A549 (cell line): ENCODE results near the gene ATP1B1. TPM values are rescaled to one million over a fixed set of nuclear protein-coding genes. Genes with fewer than 3 reads are reported as not detected.

ENCODE experiments used
- ATAC-seq, 2 experiments: fragments of 200-7000 bp in 1 of 2; fragments of >200 bp in 1 of 2; cut with Nextera tagmentation in 1 of 2; cut with Tn5 transposase in 1 of 2; 3 replicates each; pipeline versions ENCODE4 v1.8.0 to v1.9.1; 2018 to 2020; ENCODE audit warnings: mild to moderate bottlenecking in 1 of 2, moderate library complexity in 1 of 2
- CTCF ChIA-PET: fragments of 300-600 bp; sonication (Branson Sonifier 250); formaldehyde crosslinking; extraction: SDS; loops from one replicate; lab custom pipeline; 2021; ENCODE audit warnings: antibody characterized with exemption, inconsistent platforms; lab: Yijun Ruan, JAX
- POLR2A ChIA-PET: fragments of 350-600 bp; formaldehyde crosslinking; extraction: SDS; loops from one replicate; lab custom pipeline; 2021; ENCODE audit warnings: antibody characterized with exemption, inconsistent platforms; lab: Yijun Ruan, JAX
- DNase-seq, 2 experiments: peaks; one replicate each; pipeline versions ENCODE4 v3.0.0 to v3.0.0-alpha.2; 2011 to 2016; ENCODE audit warnings: low read depth in 1 of 2, low spot score in 1 of 2
- FAIRE-seq: peaks from 2 replicates; lab custom pipeline; 2011; peaks lifted over from hg19 to GRCh38; lab: Jason Lieb, UNC
- H3K27ac ChIP-seq, 2 experiments: fragments of >200 bp; sonication (Bioruptor Twin); formaldehyde crosslinking; 3 replicates each; pipeline ENCODE4 v1.5.1; 2016 to 2017
- H3K4me1 ChIP-seq: fragments of >200 bp; sonication (Bioruptor Twin); formaldehyde crosslinking; 3 replicates; pipeline ENCODE4 v1.6.1; 2016
- H3K4me2 ChIP-seq: fragments of >200 bp; sonication (Bioruptor Twin); formaldehyde crosslinking; 3 replicates; pipeline ENCODE4 v1.6.1; 2016
- H3K4me3 ChIP-seq: fragments of >200 bp; sonication (Bioruptor Twin); formaldehyde crosslinking; 3 replicates; pipeline ENCODE4 v1.5.1; 2016
- H3K9me3 ChIP-seq: fragments of >200 bp; sonication (Bioruptor Twin); formaldehyde crosslinking; 3 replicates; pipeline ENCODE4 v1.6.1; 2016
- BHLHE40 ChIP-seq: IDR thresholded peaks from 2 replicates; pipeline ENCODE4 v1.6.1; 2012; ENCODE audit warnings: low read depth, low read length, inconsistent platforms
- CBX8 ChIP-seq: fragments of 200-600 bp; sonication (generic); IDR thresholded peaks from 2 replicates; pipeline ENCODE4 v1.6.1; 2016
- CHD2 ChIP-seq: fragments of 150-350 bp; IDR thresholded peaks from 2 replicates; pipeline ENCODE4 v1.6.1; 2014; ENCODE audit warnings: low read length; ENCODE audit not compliant: partially characterized antibody
- EHMT2 ChIP-seq: fragments of 200-600 bp; sonication (generic); IDR thresholded peaks from 2 replicates; pipeline ENCODE4 v1.6.1; 2016; ENCODE audit warnings: antibody characterized with exemption, low read depth, mild to moderate bottlenecking, moderate library complexity
- FOSB ChIP-seq: fragments of 250-450 bp; sonication (Bioruptor Pico); IDR thresholded peaks from 2 replicates; pipeline ENCODE4 v1.5.0; 2020; ENCODE audit warnings: mild to moderate bottlenecking, moderate library complexity
- FOSL2 ChIP-seq, 2 experiments: fragments of 450-650 bp in 1 of 2; fragments of >200 bp in 1 of 2; sonication (Bioruptor Twin) in 1 of 2; formaldehyde crosslinking; IDR thresholded peaks; 2 replicates each; pipeline versions ENCODE4 v1.5.0 to v1.6.1; 2016 to 2020; ENCODE audit warnings: mild to moderate bottlenecking in 1 of 2, moderate library complexity in 1 of 2
- FOXS1 ChIP-seq: fragments of 250-450 bp; sonication (Bioruptor Pico); IDR thresholded peaks from 2 replicates; pipeline ENCODE4 v1.5.0; 2020; ENCODE audit warnings: mild to moderate bottlenecking, moderate library complexity
- JUN ChIP-seq, 2 experiments: fragments of >200 bp; sonication (Bioruptor Twin); formaldehyde crosslinking; IDR thresholded peaks; 2 replicates in 1 of 2; 3 replicates in 1 of 2; pipeline ENCODE4 v1.6.1; 2016 to 2017
- KDM5A ChIP-seq: fragments of 200-600 bp; sonication (generic); IDR thresholded peaks from 2 replicates; pipeline ENCODE4 v1.6.1; 2016; ENCODE audit warnings: antibody characterized with exemption, mild to moderate bottlenecking
- MAZ ChIP-seq: fragments of 150-350 bp; IDR thresholded peaks from 2 replicates; pipeline ENCODE4 v1.6.1; 2014; ENCODE audit warnings: antibody characterized with exemption, low read depth, low read length, borderline replicate concordance
- MYC ChIP-seq: IDR thresholded peaks from 2 replicates; pipeline ENCODE4 v1.6.1; 2012; ENCODE audit warnings: mild to moderate bottlenecking, inconsistent platforms, low read length, improper control_type of control experiment, borderline replicate concordance
- POLR2AphosphoS2 ChIP-seq: conservative IDR thresholded peaks from 2 replicates; pipeline ENCODE4 v1.6.1; 2012; ENCODE audit warnings: low read length, improper control_type of control experiment, inconsistent platforms
- RAD21 ChIP-seq, 2 experiments: fragments of >200 bp in 1 of 2; sonication (Bioruptor Twin) in 1 of 2; formaldehyde crosslinking in 1 of 2; IDR thresholded peaks in 1 of 2; conservative IDR thresholded peaks in 1 of 2; 2 replicates in 1 of 2; 3 replicates in 1 of 2; pipeline ENCODE4 v1.6.1; 2012 to 2018; ENCODE audit warnings: inconsistent platforms in 1 of 2
- TFCP2L1 ChIP-seq: fragments of 250-450 bp; sonication (Bioruptor Pico); IDR thresholded peaks from 2 replicates; pipeline ENCODE4 v1.5.0; 2021; ENCODE audit warnings: mild to moderate bottlenecking
- ZSCAN20 ChIP-seq: fragments of 250-450 bp; sonication (Bioruptor Pico); IDR thresholded peaks from 2 replicates; pipeline ENCODE4 v1.8.0; 2022; ENCODE audit warnings: mild to moderate bottlenecking, moderate library complexity
- WGBS: methylation state at CpG from one replicate; pipeline ENCODE4 v1.1.6; 2017; ENCODE audit errors: missing lambda C conversion rate; 5-methylcytosine and 5-hydroxymethylcytosine counted together
- polyA plus RNA-seq, 4 experiments: library from polyadenylated mRNA; depleted of rRNA in 3 of 4; stranded (reverse); fragments of >200 nt; fragmentation: RNase III in 1 of 4; extraction: RNeasy Plus Mini Kit Qiagen cat#74134 plus additional on column Dnase treatment in 1 of 4; gene quantifications; 2 replicates in 3 of 4; 3 replicates in 1 of 4; pipeline ENCODE4 v1.2.3, GENCODE V29; 2011 to 2017
- TF ChIP-seq, protein P1 (sequence below): fragments of >200 bp; sonication (Bioruptor Twin); formaldehyde crosslinking; IDR thresholded peaks from 2 replicates; pipeline ENCODE4 v1.6.1; 2016
- TF ChIP-seq, protein P2 (sequence below): IDR thresholded peaks from 2 replicates; pipeline ENCODE4 v1.6.1; 2012
- TF ChIP-seq, protein P3 (sequence below): IDR thresholded peaks from 2 replicates; pipeline ENCODE4 v1.6.1; 2012
- TF ChIP-seq, protein P4 (sequence below): fragments of 250-450 bp; sonication (Bioruptor Pico); IDR thresholded peaks from 2 replicates; pipeline ENCODE4 v1.5.0; 2020; ENCODE audit warnings: low read depth, mild to moderate bottlenecking, moderate library complexity
- TF ChIP-seq, protein P5 (sequence below): fragments of 200-600 bp; sonication (generic); IDR thresholded peaks from 2 replicates; pipeline ENCODE4 v1.6.1; 2016; ENCODE audit warnings: antibody characterized with exemption, mild to moderate bottlenecking, moderate library complexity
- TF ChIP-seq, protein P6 (sequence below): fragments of 250-450 bp; sonication (Bioruptor Pico); IDR thresholded peaks from 2 replicates; pipeline ENCODE4 v1.5.0; 2021; ENCODE audit warnings: mild to moderate bottlenecking, moderate library complexity, borderline replicate concordance

The ATP1B1 gene
- polyA plus RNA-seq, 2 of the 4 experiments (the other 2 are of a cell fraction) = 303 to 377 TPM

DNA sequence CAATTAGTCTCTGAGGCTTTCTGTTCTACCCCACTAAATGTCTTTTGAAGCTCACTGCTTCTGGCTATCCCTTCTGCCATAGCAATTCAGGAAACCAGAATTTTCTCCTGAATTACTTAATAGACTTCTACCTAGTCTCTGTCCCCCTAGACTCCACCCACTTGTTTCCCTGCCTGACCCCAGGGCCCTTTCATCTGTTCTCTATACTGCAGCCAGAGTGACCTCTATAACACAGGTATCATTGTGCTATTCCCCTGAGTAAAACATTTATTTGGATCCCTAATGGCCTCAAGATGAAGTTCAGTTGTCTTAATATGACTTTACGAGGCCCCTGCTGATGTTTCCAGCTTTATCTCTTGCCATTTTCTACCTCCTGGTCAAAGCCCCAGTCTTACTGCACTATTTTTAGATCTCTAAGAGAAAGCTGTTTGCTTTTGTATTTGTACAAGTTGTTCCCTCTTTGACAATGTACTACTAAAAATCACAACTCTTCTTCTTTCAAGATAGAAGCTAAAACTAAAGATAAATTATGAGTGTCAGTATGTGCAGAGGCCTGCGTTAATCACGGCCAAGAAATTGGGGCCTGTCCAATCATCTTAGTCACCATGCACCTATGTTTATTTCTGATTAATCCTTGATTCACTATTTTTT lies 54.5 kb downstream of the ATP1B1 start:
- no peak for DNase-seq
- Histone ChIP-seq H3K4me3 (no peak overlapping the region), H3K27ac (peak overlapping the region; percentile 13 to 57; a peak in 5 of 6 replicates), H3K4me1 (peaks cover 35% of the 10 kb centered on the region), H3K9me3 (no peaks in the 10 kb centered on the region), H3K4me2 (peak overlapping the region; percentile 14)
- POLR2A ChIA-PET = no interaction called here
- WGBS = 41% methylated on average over 3 of the region's 3 CpGs
- CTCF ChIA-PET = interaction anchor here (1.2 kb wide), 1 partner anchor 53 kb away, joined by 3 read pairs; no protein-coding TSS in a partner anchor
- TF ChIP-seq TFCP2L1 (CRISPR knock-in tag) (no peak), ZSCAN20 (CRISPR knock-in tag) (no peak), KDM5A (no peak), CHD2 (no peak), EHMT2 (no peak), FOSL2 (IDR thresholded peaks at IDR 0.05) (no peak), FOSL2 (CRISPR knock-in tag; IDR thresholded peaks at IDR 0.05) (no peak), RAD21 (conservative IDR thresholded peaks at IDR 0.05 in 1 of 2, IDR thresholded peaks at IDR 0.05 in 1 of 2) (no peak)
- TF ChIP-seq, protein P1, sequence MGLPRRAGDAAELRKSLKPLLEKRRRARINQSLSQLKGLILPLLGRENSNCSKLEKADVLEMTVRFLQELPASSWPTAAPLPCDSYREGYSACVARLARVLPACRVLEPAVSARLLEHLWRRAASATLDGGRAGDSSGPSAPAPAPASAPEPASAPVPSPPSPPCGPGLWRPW = no peak
- TF ChIP-seq, protein P2, sequence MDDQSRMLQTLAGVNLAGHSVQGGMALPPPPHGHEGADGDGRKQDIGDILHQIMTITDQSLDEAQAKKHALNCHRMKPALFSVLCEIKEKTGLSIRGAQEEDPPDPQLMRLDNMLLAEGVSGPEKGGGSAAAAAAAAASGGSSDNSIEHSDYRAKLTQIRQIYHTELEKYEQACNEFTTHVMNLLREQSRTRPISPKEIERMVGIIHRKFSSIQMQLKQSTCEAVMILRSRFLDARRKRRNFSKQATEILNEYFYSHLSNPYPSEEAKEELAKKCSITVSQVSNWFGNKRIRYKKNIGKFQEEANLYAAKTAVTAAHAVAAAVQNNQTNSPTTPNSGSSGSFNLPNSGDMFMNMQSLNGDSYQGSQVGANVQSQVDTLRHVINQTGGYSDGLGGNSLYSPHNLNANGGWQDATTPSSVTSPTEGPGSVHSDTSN = no peak
- TF ChIP-seq, protein P3, sequence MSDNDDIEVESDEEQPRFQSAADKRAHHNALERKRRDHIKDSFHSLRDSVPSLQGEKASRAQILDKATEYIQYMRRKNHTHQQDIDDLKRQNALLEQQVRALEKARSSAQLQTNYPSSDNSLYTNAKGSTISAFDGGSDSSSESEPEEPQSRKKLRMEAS = no peak
- ATAC-seq = peak in 1 of 2 experiments; percentile 21; a peak in 1 of 6 replicates
- FAIRE-seq = peak; percentile 73

DNA sequence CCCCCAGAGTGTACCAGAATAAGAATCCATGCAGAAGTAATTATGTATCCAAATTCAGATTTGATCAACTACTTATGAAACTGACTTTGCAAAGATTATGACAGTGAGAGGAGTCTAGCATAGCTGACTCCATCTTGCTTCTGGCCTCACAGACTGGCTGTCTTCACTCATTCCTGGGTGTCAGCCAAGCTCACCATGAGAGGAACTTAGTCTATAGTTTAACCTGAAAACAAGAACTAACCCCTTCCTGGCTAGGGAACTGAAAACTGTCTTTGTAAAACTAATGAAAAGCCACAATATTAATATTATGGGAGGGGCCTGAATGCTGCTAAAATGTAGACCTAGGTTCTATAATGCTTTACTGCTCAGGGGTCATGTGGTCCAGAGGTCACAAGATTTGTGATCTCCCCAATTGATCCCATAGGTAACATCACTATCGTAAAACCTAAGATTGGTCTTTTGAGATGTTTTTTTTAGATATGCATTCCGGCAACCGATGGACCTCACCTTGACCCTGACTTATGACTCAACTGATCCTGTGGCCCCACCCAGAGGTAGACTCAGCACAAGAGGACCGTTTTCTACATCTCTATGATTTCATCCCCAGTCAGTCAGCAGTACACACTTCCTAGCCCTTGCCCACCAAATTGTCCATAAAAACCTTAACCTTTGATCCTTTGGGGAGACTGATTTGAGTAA lies 55.2 kb downstream of the ATP1B1 start:
- Histone ChIP-seq H3K4me3 (no peak overlapping the region), H3K9me3 (no peaks in the 10 kb centered on the region), H3K4me2 (peak overlapping the region; percentile 14), H3K4me1 (peaks cover 30% of the 10 kb centered on the region), H3K27ac (peak overlapping the region; percentile 13 to 57; a peak in 5 of 6 replicates)
- ChIA-PET CTCF (interaction anchor here (0.6 kb wide), 1 partner anchor 172 kb away, joined by 3 read pairs; no protein-coding TSS in a partner anchor), POLR2A (no interaction called here)
- ATAC-seq = peak; percentile 67 to 69; a peak in 4 of 6 replicates
- no peak for FAIRE-seq
- peak in 1 of 2 experiments; percentile 18 for DNase-seq
- WGBS = 55% methylated on average over 4 of the region's 4 CpGs
- TF ChIP-seq JUN (IDR thresholded peaks at IDR 0.05) = no peak
- TF ChIP-seq, protein P3 = 0 out of 2 replicates have a peak, but pooled peaks have one; percentile 14
- no peak for TF ChIP-seq MYC
- no peak for TF ChIP-seq MAZ
- TF ChIP-seq POLR2AphosphoS2 = no peak
- TF ChIP-seq, protein P4, sequence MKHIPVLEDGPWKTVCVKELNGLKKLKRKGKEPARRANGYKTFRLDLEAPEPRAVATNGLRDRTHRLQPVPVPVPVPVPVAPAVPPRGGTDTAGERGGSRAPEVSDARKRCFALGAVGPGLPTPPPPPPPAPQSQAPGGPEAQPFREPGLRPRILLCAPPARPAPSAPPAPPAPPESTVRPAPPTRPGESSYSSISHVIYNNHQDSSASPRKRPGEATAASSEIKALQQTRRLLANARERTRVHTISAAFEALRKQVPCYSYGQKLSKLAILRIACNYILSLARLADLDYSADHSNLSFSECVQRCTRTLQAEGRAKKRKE = peak; percentile 68; the same call in 1 of the 2 replicates
- TF ChIP-seq CBX8 = no peak
- peak; percentile 32 to 38; a peak in 3 of 5 replicates for TF ChIP-seq RAD21 (conservative IDR thresholded peaks at IDR 0.05 in 1 of 2, IDR thresholded peaks at IDR 0.05 in 1 of 2)
- TF ChIP-seq, protein P5, sequence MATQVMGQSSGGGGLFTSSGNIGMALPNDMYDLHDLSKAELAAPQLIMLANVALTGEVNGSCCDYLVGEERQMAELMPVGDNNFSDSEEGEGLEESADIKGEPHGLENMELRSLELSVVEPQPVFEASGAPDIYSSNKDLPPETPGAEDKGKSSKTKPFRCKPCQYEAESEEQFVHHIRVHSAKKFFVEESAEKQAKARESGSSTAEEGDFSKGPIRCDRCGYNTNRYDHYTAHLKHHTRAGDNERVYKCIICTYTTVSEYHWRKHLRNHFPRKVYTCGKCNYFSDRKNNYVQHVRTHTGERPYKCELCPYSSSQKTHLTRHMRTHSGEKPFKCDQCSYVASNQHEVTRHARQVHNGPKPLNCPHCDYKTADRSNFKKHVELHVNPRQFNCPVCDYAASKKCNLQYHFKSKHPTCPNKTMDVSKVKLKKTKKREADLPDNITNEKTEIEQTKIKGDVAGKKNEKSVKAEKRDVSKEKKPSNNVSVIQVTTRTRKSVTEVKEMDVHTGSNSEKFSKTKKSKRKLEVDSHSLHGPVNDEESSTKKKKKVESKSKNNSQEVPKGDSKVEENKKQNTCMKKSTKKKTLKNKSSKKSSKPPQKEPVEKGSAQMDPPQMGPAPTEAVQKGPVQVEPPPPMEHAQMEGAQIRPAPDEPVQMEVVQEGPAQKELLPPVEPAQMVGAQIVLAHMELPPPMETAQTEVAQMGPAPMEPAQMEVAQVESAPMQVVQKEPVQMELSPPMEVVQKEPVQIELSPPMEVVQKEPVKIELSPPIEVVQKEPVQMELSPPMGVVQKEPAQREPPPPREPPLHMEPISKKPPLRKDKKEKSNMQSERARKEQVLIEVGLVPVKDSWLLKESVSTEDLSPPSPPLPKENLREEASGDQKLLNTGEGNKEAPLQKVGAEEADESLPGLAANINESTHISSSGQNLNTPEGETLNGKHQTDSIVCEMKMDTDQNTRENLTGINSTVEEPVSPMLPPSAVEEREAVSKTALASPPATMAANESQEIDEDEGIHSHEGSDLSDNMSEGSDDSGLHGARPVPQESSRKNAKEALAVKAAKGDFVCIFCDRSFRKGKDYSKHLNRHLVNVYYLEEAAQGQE = no peak
- TF ChIP-seq FOSB (CRISPR knock-in tag) = no peak
- no peak for TF ChIP-seq CHD2
- TF ChIP-seq, protein P6, sequence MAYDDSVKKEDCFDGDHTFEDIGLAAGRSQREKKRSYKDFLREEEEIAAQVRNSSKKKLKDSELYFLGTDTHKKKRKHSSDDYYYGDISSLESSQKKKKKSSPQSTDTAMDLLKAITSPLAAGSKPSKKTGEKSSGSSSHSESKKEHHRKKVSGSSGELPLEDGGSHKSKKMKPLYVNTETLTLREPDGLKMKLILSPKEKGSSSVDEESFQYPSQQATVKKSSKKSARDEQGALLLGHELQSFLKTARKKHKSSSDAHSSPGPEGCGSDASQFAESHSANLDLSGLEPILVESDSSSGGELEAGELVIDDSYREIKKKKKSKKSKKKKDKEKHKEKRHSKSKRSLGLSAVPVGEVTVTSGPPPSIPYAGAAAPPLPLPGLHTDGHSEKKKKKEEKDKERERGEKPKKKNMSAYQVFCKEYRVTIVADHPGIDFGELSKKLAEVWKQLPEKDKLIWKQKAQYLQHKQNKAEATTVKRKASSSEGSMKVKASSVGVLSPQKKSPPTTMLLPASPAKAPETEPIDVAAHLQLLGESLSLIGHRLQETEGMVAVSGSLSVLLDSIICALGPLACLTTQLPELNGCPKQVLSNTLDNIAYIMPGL (CRISPR knock-in tag) = no peak
- TF ChIP-seq, protein P2 = no peak
- TF ChIP-seq FOXS1 = 0 out of 2 replicates have a peak, but pooled peaks have one; percentile 42
- TF ChIP-seq FOSL2 (IDR thresholded peaks at IDR 0.05) = no peak
- TF ChIP-seq FOSL2 (CRISPR knock-in tag; IDR thresholded peaks at IDR 0.05) = no peak
- TF ChIP-seq BHLHE40 = no peak
- TF ChIP-seq ZSCAN20 (CRISPR knock-in tag) = no peak
